ENCODE results near the gene TEX264. TPM values are rescaled to one million over a fixed set of nuclear protein-coding genes. Genes with fewer than 3 reads are reported as not detected.
"Not testable (repeated sequence)": the region's sequence is repeated elsewhere in the genome, so short reads cannot be mapped to it uniquely, and the experiment has no call there.

TEX264 gene
- total and polyA plus RNA-seq, 2 of the 13 experiments (the other 11 are each of a cell fraction or from before 2014, with no cell fraction given), result 35.2 to 52.1 TPM

GRCh38 chr3:51739110-51739509, 68.1 kb downstream of the TEX264 start (continued):
- TF ChIP-seq MLX (CRISPR knock-in tag; IDR thresholded peaks at IDR 0.05) (no peak), ZMYM4 (CRISPR knock-in tag; IDR thresholded peaks at IDR 0.05) (no peak), BRD4 (CRISPR knock-in tag; IDR thresholded peaks at IDR 0.05) (no peak), ZNF549 (CRISPR knock-in tag; IDR thresholded peaks at IDR 0.05) (no peak)

GRCh38 chr3:51742320-51742719, 71.3 kb downstream of the TEX264 start:
- H3K4me3 ChIP-seq (replicated peaks in 1 of 3; ENCODE audit: insufficient read depth in 1 of 3, low read depth in 2 of 3, low read length in 3 of 3); BruUV-seq (replicated peaks); H3K27ac ChIP-seq (ENCODE audit: extremely low read length, insufficient read depth, low read length); DNase-seq (ENCODE audit: low spot score); POLR2A ChIA-PET; H3K9ac ChIP-seq (ENCODE audit: insufficient read depth, low read depth, low read length); H3K36me3 ChIP-seq (replicated peaks in 1 of 2; ENCODE audit: control insufficient read depth in 1 of 2, insufficient read depth in 2 of 2, low read length in 2 of 2); CTCF ChIA-PET (ENCODE audit: low intra/inter-chr PET ratio, low total read pairs); H3K4me1 ChIP-seq (ENCODE audit: insufficient read depth, low read length); FAIRE-seq; H3K27me3 ChIP-seq (ENCODE audit: control insufficient read depth in 1 of 2, insufficient read depth in 2 of 2, low read length in 2 of 2); H3K4me2 ChIP-seq (ENCODE audit: low read depth, low read length); in situ Hi-C loops (cut with HindIII; ENCODE audit: extremely low pct_ligation_motif_present, low pct_unique_long_range_greater_than_20kb); H2AFZ ChIP-seq (ENCODE audit: low read length); H3K79me2 ChIP-seq (ENCODE audit: insufficient read depth, low read length); H4K20me1 ChIP-seq (ENCODE audit: insufficient read depth, low read length); intact Hi-C loops (cut with micrococcal nuclease; ENCODE audit: unreplicated experiment); H3K9me3 ChIP-seq (ENCODE audit: low read length); ATAC-seq: not testable (repeated sequence)
- WGBS (ENCODE audit: low lambda C conversion rate), result 50% methylated on average over 2 of the region's 3 CpGs

- not testable (repeated sequence) for H3K9me3 ChIP-seq (ENCODE audit: low read length)
Measured at GRCh38 chr3:51742978-51743377, 71.9 kb downstream of the TEX264 start.

More at GRCh38 chr3:51742978-51743377, 71.9 kb downstream of the TEX264 start:
- FAIRE-seq; H3K36me3 ChIP-seq (replicated peaks in 1 of 2; ENCODE audit: control insufficient read depth in 1 of 2, insufficient read depth in 2 of 2, low read length in 2 of 2); intact Hi-C loops (cut with micrococcal nuclease; ENCODE audit: unreplicated experiment); ATAC-seq; BruUV-seq (replicated peaks); H4K20me1 ChIP-seq (ENCODE audit: insufficient read depth, low read length); H3K4me3 ChIP-seq (replicated peaks in 1 of 3; ENCODE audit: insufficient read depth in 1 of 3, low read depth in 2 of 3, low read length in 3 of 3); DNase-seq (ENCODE audit: low spot score); H2AFZ ChIP-seq (ENCODE audit: low read length); H3K4me1 ChIP-seq (ENCODE audit: insufficient read depth, low read length); CTCF ChIA-PET (ENCODE audit: low intra/inter-chr PET ratio, low total read pairs); POLR2A ChIA-PET; H3K27ac ChIP-seq (ENCODE audit: extremely low read length, insufficient read depth, low read length); in situ Hi-C loops (cut with HindIII; ENCODE audit: extremely low pct_ligation_motif_present, low pct_unique_long_range_greater_than_20kb); H3K9ac ChIP-seq (ENCODE audit: insufficient read depth, low read depth, low read length); H3K4me2 ChIP-seq (ENCODE audit: low read depth, low read length); H3K79me2 ChIP-seq (ENCODE audit: insufficient read depth, low read length); H3K27me3 ChIP-seq (ENCODE audit: control insufficient read depth in 1 of 2, insufficient read depth in 2 of 2, low read length in 2 of 2); TF ChIP-seq GABPA (IDR thresholded peaks at IDR 0.05; ENCODE audit: low read depth, low read length): not testable (repeated sequence)
- WGBS (ENCODE audit: low lambda C conversion rate), result 0% methylated on average over 4 of the region's 4 CpGs
- TF ChIP-seq ATF4 (CRISPR knock-in tag; IDR thresholded peaks at IDR 0.05) (0 out of 4 replicates have a peak, but pooled peaks of 1 of the 2 experiments have one; percentile 58), GABPB1 (CRISPR knock-in tag; IDR thresholded peaks at IDR 0.05) (peak; percentile 16; the same call in 1 of the 2 replicates), GABPA (CRISPR knock-in tag; IDR thresholded peaks at IDR 0.05; ENCODE audit: low read depth) (peak; percentile 40)
